HG03060 (cell line): ENCODE results near the gene NCOR2.

Source experiments
- ATAC-seq: cut with Tn5 transposase; IDR thresholded peaks from one replicate; pipeline ENCODE4 v1.9.1; 2021; ENCODE audit warnings: low read depth, moderate number of reproducible peaks; ENCODE audit not compliant: unreplicated experiment

NCOR2 gene

GRCh38 chr12:124578445-124578844 is 11.0 kb upstream of the NCOR2 start:
- no peak for ATAC-seq

DNA sequence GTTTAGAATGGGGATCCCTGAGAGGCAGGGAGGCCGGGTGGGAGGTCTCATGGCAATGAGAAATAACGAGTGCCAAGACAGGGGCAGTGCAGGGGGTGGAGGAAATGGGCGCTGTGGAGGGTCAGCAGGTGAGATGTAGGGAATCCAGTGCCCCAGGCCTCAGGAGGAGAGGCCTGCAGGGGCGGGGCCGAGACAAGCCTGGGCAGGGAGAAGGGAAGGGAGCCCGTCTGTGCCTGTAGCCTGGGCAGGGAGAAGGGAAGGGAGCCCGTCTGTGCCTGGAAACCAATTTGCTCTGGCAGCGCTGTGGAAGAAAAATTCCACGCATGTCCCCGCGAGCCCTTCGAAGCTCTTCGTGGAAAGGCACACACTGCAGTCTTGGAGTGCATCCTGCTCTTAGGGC is 10.6 kb upstream of the NCOR2 start:
- no peak for ATAC-seq

DNA sequence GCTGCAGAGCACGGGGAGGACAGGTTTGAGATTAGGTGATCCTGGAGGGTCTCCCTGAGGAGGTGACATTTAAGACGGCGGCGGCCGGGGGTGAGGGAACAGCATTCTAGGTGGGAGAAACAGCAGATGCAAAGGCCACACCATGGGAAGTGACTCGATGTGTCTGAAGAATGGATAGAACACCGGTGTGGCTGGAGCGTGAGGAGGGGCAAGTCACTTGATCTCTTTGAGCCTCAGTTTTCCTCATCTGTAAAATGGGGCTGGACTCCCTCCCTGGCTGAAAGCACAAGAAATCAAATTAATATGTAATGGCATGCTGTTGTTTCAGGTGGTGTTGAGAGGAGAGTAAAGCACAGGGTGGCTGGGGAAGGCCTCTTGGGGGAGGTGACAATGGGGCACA is 10.0 kb upstream of the NCOR2 start:
- no peak for ATAC-seq

DNA sequence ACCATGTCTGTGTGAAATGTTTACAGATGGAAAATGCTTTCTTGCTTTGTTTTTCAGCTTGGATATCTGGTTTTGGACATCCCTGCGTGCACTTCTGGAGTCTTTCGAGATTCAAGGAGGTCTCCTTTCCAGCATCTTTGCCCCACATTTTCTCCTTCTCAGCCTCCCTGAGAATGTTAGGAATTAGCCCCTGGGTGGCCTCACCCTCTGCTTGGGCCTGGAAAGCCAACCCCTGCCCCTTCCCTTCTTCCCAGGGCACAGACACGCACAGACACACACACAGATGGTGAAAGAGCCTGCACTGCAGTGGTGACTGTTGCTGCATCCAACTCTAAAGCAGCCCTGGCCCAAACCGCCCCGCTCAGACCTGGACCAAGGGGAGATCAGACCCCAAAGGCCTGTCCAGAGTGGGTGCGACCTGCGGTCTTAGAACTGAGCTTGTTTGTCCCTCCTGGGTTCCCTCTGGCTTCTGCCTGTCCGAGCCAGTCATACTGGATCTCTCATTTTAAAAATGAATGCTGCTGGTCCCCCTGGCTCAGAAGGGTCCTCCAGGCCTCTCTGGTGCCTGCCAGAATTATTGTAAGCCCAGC is 8.7 kb upstream of the NCOR2 start:
- no peak for ATAC-seq

DNA sequence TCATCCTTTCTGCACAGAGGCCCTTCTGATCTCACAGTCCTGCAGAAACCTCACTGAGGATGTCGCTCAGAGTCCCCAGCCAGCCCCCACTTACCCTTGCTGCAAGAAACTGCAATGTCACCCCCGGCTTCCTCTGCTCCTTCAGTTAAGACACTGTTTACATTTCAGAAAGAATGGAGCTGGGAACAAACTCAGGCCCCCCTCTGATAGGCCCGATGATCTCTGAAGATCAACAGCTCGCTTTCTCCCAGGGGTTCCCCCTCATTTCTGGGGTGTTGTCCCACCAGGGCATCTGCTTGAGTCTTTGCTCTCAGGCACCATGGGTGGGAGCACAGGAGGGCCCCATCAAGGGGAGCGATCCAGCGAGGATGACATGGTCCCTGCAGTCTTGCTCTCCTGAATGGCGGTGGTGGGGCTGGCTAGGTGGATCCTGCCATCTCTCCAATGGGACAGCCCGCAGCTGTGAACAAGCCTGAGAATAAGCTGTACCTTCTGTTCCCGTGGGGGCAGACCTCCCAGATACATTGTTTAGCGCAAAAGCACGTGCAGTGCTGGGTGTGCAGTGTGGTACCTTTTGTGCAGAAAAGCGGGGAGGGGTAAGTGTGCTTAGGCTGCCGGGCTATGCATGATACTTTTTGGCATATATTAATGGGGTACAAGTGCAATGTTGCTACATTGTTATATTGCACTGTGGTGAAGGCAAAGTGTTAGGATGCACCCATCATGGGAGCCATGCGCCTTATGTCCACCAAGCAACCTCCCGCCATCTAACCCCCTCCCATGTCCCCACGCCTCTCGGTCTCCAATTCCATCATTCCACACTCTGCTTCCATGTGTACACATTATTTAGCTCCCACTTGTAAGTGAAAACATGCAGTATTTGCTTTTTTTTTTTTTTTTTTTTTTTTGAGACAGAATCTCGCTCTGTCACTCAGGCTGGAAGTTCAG is 6.7 kb upstream of the NCOR2 start:
- ATAC-seq: no peak

GRCh38 chr12:124571556-124571955 is 4.1 kb upstream of the NCOR2 start:
- ATAC-seq: no peak

DNA sequence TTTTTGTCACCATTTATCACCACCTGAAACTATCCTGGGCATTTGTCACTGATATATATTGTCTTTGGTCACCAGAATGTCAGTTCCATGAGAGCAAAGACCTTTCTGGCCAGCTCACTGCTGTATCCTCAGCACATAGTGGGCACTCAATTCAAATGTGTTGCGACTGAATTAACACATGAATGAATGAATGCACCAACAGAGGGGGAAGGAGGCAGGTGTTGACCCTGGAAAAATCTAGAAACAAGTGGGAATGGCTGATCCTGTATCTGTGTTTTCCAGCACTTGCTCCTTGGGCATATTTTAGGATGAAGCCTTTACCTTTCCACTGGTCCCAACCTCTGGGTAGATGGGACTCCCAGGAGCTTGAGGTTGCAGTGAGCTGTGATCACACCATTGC is 3.4 kb upstream of the NCOR2 start:
- no peak for ATAC-seq

GRCh38 chr12:124569375-124570148 is 2.1 kb upstream of the NCOR2 start:
- ATAC-seq: no peak

DNA sequence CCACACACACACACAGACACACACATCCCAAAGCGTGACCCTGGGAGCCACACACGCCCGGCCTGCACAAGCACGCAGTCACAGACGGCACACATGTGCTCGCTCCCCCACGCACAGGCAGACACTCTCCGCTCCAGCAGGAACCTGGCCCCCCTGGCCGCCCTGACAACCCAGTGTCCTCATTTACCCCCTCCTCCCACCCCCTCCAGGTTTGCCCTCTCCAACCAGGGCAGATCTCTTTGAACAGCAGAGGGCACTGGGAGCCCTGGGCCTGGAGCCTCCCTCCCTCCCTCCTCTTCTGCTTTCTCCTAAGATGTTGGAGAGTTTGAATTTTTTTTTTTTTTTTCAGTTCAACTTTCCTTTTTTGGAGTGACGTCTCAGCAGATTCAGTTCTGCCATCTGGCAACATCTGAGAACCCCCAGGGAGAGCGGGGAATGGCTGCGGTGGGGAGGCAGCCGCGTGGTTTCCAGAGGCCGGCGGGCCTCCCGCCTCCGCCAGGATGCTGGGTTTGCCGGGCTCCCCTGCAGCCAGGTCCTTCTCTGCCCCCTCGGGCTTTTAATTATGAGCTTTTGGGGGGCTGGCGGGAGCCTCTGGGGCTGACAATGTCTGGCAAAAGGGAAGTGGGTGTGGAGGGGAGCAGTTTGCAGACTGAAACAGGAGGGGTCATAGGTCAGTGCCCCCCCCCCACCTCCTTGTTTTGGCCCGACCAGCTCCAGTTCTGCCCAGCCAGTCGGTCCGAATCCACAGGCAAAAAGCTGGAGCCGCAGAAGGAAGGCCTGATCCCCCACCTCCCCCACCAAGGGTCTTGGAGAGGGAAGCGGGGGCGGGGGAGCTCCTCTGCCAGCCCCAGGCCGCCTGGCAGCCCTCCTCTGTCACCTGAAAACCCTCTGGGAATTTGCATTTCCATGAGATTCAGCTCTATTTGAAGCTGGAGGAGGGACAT is 1.3 kb upstream of the NCOR2 start:
- no peak for ATAC-seq

GRCh38 chr12:124567673-124568373 is 411 bp upstream of the NCOR2 start:
- ATAC-seq: no peak

GRCh38 chr12:124566161-124566996 is 1.0 kb downstream of the NCOR2 start:
- ATAC-seq: no peak

GRCh38 chr12:124565656-124566160 is 1.7 kb downstream of the NCOR2 start:
- ATAC-seq: no peak

- ATAC-seq: no peak
Observed at GRCh38 chr12:124564971-124565491, 2.4 kb downstream of the NCOR2 start.

DNA sequence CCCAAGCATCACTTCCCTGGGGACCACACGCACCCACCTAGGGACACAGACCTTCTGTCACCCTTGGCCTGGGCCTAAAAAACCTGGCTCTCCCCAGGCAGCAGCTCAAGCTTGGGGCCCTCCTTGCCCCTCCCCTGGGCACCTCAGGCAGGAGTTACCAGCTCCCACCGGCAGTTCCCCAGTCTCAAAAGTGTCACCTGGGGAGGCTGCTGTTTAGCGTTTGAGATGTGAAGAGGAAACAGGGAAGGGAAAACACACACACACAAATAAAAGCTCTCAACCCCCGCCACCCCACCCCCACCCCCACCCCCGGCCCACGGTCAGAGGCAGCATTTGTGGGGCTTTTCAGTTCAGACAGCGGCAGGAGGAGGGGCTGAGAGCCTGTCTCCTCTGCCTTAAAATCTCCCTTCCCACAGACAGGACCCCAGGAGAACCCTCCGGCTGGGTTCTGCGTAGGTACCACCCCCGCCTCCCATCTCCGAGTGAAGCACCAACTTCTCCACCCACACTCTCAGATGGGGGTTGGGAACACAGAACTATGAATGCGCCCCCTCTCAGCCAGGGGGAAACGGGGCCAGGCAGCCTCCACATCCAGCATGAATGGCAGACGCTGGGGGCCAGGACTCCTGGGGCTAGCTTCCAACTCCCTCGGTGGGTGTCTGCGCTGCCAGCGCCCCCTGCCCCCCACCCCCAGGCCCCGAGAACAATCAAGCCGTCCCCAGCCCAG is 3.0 kb downstream of the NCOR2 start:
- no peak for ATAC-seq

DNA sequence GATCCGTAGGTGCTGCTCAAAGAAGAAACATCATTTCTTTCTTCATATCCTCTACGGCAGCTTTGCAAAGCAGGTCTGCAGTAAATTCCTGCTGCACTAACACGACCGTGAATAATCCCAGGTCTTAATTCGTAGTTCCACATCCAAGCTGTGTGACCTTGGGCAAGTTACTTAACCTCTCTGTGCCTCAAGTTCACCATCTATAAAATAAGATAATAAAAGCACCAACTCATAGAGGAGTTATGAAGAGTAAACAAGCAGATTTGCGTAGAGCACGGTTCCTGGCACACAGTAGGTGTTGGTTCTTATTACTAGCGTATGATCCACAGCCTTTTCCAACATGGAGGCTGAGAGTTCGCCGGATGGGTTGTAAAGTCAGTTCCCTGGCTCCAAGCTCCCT is 3.6 kb downstream of the NCOR2 start:
- ATAC-seq: no peak

GRCh38 chr12:124563401-124563800 is 4.0 kb downstream of the NCOR2 start:
- ATAC-seq: no peak

DNA sequence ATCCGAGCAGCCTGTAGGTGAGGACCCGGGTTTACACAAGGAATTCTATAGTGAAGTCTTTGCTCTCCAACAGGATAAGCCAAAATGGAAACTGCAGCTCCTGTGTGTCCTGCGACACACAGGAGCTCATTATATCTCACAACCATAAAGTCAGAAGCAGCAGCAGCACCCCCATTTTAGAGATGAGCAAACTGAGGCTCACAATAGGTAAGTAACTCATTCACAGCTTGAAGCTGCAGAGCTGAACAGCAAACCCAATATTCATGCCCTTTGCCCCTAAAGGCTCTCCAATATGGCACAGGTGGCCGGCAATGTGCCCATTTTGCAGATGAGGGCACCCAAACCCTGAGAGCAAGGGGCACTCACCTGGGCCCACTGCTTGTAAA is 4.6 kb downstream of the NCOR2 start:
- no peak for ATAC-seq
